Chondrocyte (in vitro differentiated cells): Measurements from ENCODE around the gene MMP24. TPM values are rescaled to one million over a fixed set of nuclear protein-coding genes. Genes with fewer than 3 reads are reported as not detected.

Source experiments
- DNase-seq: peaks from one replicate; pipeline ENCODE4 v3.0.0; 2021; ENCODE audit warnings: mixed read lengths, low spot score
- H3K27ac Mint-ChIP-seq: one replicate; pipeline ENCODE4 v1.8.0; 2021; ENCODE audit warnings: mild to moderate bottlenecking, moderate library complexity, mixed read lengths; ENCODE audit not compliant: unreplicated experiment
- H3K27me3 Mint-ChIP-seq: 2 replicates; pipeline ENCODE4 v1.8.0; 2021; ENCODE audit warnings: low read depth, mixed read lengths
- H3K36me3 Mint-ChIP-seq: 2 replicates; pipeline ENCODE4 v1.8.0; 2021; ENCODE audit warnings: low read depth, mixed read lengths
- H3K4me1 Mint-ChIP-seq: 2 replicates; pipeline ENCODE4 v1.8.0; 2021; ENCODE audit warnings: low read depth, mild to moderate bottlenecking, mixed read lengths
- H3K4me3 Mint-ChIP-seq: one replicate; pipeline ENCODE4 v1.8.0; 2021; ENCODE audit warnings: mild to moderate bottlenecking, moderate library complexity, mixed read lengths; ENCODE audit not compliant: unreplicated experiment
- H3K9me3 Mint-ChIP-seq: 2 replicates; pipeline ENCODE4 v1.8.0; 2021; ENCODE audit warnings: low read depth, mixed read lengths
- total RNA-seq: library from RNA; stranded (reverse); gene quantifications from 3 replicates; pipeline ENCODE4 v1.2.1, GENCODE V29; 2021
- TF ChIP-seq, protein P1 (sequence below): fragments of 200-600 bp; sonication (generic); IDR thresholded peaks from 2 replicates; pipeline ENCODE4 v1.5.0; 2021; ENCODE audit warnings: antibody characterized with exemption, mild to moderate bottlenecking, moderate library complexity

The MMP24 gene
- total RNA-seq, 1 donor from 2014 or later = 2.4 TPM

DNA sequence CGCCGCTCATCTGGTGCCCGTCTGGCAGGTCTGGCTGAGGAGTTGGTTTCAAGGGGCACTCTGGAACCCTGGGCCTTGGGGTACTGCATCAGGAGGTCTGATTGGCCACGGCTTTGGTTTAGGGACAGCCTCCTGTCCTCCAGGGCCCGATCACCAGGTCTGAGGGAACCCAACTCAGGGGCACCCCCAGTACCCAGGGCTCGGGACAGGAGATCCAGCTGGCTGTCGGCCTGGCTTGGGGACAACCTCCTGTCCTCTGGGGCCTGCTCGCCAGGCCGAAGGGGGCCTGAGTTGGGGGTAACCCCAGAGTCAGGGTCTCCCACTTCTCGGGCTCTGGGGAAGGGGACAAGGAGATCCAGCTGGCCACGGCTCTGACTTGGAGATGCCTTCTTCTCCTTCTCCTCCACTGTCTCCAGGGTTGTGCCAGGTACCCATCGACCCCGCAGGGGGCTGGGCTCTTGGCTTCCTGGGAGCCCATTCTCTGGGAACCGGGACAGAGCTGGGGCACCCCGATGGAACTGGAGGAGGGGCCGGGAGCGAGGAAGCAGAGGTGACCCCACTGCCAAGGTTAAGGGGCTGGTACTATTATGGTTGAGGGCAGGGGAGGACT lies 60.5 kb downstream of the MMP24 start:
- no peaks in the 10 kb centered on the region for H3K27me3 Mint-ChIP-seq
- DNase-seq = no peak
- peaks cover 28% of the 10 kb centered on the region for H3K4me1 Mint-ChIP-seq
- no peaks in the 10 kb centered on the region for H3K9me3 Mint-ChIP-seq
- H3K36me3 Mint-ChIP-seq = peaks cover 4% of the 10 kb centered on the region
- TF ChIP-seq, protein P1, sequence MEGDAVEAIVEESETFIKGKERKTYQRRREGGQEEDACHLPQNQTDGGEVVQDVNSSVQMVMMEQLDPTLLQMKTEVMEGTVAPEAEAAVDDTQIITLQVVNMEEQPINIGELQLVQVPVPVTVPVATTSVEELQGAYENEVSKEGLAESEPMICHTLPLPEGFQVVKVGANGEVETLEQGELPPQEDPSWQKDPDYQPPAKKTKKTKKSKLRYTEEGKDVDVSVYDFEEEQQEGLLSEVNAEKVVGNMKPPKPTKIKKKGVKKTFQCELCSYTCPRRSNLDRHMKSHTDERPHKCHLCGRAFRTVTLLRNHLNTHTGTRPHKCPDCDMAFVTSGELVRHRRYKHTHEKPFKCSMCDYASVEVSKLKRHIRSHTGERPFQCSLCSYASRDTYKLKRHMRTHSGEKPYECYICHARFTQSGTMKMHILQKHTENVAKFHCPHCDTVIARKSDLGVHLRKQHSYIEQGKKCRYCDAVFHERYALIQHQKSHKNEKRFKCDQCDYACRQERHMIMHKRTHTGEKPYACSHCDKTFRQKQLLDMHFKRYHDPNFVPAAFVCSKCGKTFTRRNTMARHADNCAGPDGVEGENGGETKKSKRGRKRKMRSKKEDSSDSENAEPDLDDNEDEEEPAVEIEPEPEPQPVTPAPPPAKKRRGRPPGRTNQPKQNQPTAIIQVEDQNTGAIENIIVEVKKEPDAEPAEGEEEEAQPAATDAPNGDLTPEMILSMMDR = no peak
- H3K4me3 Mint-ChIP-seq = no peak overlapping the region
- no peak overlapping the region for H3K27ac Mint-ChIP-seq

- peaks cover 24% of the 10 kb centered on the region for H3K4me1 Mint-ChIP-seq
- H3K27ac Mint-ChIP-seq = no peak overlapping the region
- no peak for DNase-seq
- H3K4me3 Mint-ChIP-seq = no peak overlapping the region
- no peaks in the 10 kb centered on the region for H3K27me3 Mint-ChIP-seq
- H3K36me3 Mint-ChIP-seq = no peaks in the 10 kb centered on the region
- no peaks in the 10 kb centered on the region for H3K9me3 Mint-ChIP-seq
- TF ChIP-seq, protein P1 = no peak
These were observed 61.2 kb downstream of the MMP24 start for GRCh38 chr20:35287509-35288324.

- no peaks in the 10 kb centered on the region for H3K27me3 Mint-ChIP-seq
- no peaks in the 10 kb centered on the region for H3K9me3 Mint-ChIP-seq
- H3K27ac Mint-ChIP-seq = no peak overlapping the region
- DNase-seq = no peak
- H3K4me3 Mint-ChIP-seq = no peak overlapping the region
- no peaks in the 10 kb centered on the region for H3K36me3 Mint-ChIP-seq
- TF ChIP-seq, protein P1 = no peak
- H3K4me1 Mint-ChIP-seq = peaks cover 20% of the 10 kb centered on the region
These were observed 62.0 kb downstream of the MMP24 start for GRCh38 chr20:35288325-35289060.

- Mint-ChIP-seq H3K27me3 (no peaks in the 10 kb centered on the region), H3K27ac (no peak overlapping the region), H3K36me3 (no peaks in the 10 kb centered on the region), H3K4me3 (no peak overlapping the region), H3K9me3 (no peaks in the 10 kb centered on the region), H3K4me1 (peaks cover 7% of the 10 kb centered on the region)
- TF ChIP-seq, protein P1 = no peak
- DNase-seq = no peak
These were observed 63.8 kb downstream of the MMP24 start for GRCh38 chr20:35290186-35290886.
